Measurements from ENCODE around the gene CDH5. TPM values are rescaled to one million over a fixed set of nuclear protein-coding genes. Genes with fewer than 3 reads are reported as not detected.

The CDH5 gene
- total RNA-seq, 1 donor from 2014 or later: 0.63 TPM

- TF ChIP-seq, protein P1, sequence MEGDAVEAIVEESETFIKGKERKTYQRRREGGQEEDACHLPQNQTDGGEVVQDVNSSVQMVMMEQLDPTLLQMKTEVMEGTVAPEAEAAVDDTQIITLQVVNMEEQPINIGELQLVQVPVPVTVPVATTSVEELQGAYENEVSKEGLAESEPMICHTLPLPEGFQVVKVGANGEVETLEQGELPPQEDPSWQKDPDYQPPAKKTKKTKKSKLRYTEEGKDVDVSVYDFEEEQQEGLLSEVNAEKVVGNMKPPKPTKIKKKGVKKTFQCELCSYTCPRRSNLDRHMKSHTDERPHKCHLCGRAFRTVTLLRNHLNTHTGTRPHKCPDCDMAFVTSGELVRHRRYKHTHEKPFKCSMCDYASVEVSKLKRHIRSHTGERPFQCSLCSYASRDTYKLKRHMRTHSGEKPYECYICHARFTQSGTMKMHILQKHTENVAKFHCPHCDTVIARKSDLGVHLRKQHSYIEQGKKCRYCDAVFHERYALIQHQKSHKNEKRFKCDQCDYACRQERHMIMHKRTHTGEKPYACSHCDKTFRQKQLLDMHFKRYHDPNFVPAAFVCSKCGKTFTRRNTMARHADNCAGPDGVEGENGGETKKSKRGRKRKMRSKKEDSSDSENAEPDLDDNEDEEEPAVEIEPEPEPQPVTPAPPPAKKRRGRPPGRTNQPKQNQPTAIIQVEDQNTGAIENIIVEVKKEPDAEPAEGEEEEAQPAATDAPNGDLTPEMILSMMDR (conservative IDR thresholded peaks at IDR 0.05; ENCODE audit: low read depth, low read length): no peak
Observed at GRCh38 chr16:66379571-66379941, 13.1 kb downstream of the CDH5 start.

GRCh38 chr16:66380421-66380820 is 13.9 kb downstream of the CDH5 start:
- TF ChIP-seq, protein P1 (conservative IDR thresholded peaks at IDR 0.05; ENCODE audit: low read depth, low read length): no peak
- no peak for DNase-seq (ENCODE audit: low read depth)
- H3K4me3 ChIP-seq (ENCODE audit: low read depth, low read length): no peak overlapping the region

More at GRCh38 chr16:66379571-66379941, 13.1 kb downstream of the CDH5 start:
- no peak overlapping the region for H3K4me3 ChIP-seq (ENCODE audit: low read depth, low read length)
- no peak for DNase-seq (ENCODE audit: low read depth)

GRCh38 chr16:66381585-66382170 is 15.2 kb downstream of the CDH5 start:
- DNase-seq (ENCODE audit: low read depth): no peak
- TF ChIP-seq, protein P1 (conservative IDR thresholded peaks at IDR 0.05; ENCODE audit: low read depth, low read length): no peak

GRCh38 chr16:66382171-66382965 is 15.9 kb downstream of the CDH5 start:
- peak; percentile 76 for DNase-seq (ENCODE audit: low read depth)
- H3K4me3 ChIP-seq (ENCODE audit: low read depth, low read length): no peak overlapping the region
- TF ChIP-seq, protein P1 (conservative IDR thresholded peaks at IDR 0.05; ENCODE audit: low read depth, low read length): peak; percentile 12

More at GRCh38 chr16:66381585-66382170, 15.2 kb downstream of the CDH5 start:
- no peak overlapping the region for H3K4me3 ChIP-seq (ENCODE audit: low read depth, low read length)

DNA sequence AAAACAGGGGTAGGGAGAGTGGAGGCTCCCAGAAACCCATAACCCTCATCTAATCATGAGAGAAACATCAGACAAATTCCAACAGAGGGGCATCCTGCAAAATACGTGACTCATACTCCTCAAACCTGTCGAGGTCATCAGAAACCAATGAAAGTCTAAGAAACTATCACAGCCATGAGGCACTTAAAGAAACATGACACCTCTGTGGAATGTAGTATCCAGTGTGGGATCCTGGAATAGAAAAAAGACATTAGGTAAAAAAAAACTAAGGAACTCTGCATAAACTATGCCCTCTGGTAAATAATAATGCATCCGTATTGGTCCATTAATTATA is 16.4 kb downstream of the CDH5 start:
- TF ChIP-seq, protein P1 (conservative IDR thresholded peaks at IDR 0.05; ENCODE audit: low read depth, low read length): no peak
- no peak overlapping the region for H3K4me3 ChIP-seq (ENCODE audit: low read depth, low read length)
- peak; percentile 77 for DNase-seq (ENCODE audit: low read depth)

DNA sequence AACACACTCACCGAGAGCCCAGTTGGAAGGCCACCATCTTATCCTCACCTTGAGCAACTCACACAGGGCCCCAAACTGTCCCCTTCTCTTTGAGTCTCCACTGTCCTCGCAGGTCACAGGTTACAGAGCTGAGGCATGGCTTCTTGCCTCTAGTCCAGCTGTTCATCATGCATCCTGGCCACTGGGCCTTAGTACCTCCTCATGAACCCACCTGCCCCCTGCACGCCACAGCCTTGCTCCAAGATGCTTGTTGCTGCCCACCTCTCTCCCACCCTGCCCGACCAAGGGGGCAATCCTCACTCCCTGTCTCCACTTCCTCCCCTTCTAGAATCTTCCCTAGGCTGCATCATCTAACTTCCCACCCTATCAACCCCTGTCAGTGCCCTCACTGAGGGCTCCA is 17.1 kb downstream of the CDH5 start:
- no peak overlapping the region for H3K4me3 ChIP-seq (ENCODE audit: low read depth, low read length)
- DNase-seq (ENCODE audit: low read depth): no peak
- TF ChIP-seq, protein P1 (conservative IDR thresholded peaks at IDR 0.05; ENCODE audit: low read depth, low read length): no peak

Measured in epithelial cell of proximal tubule (primary cell).